Jurkat, Clone E6-1 (cell line): Measurements from ENCODE around the gene UBE2J2.

Experiments used
- DNase-seq: peaks from one replicate; pipeline ENCODE4 v3.0.0-alpha.2; 2011; ENCODE audit warnings: low read depth, low spot score
- H3K4me3 ChIP-seq: 2 replicates; pipeline ENCODE4 v1.5.1; 2011; ENCODE audit warnings: mild to moderate bottlenecking, low read length, control low read depth, moderate library complexity

UBE2J2 gene

DNA sequence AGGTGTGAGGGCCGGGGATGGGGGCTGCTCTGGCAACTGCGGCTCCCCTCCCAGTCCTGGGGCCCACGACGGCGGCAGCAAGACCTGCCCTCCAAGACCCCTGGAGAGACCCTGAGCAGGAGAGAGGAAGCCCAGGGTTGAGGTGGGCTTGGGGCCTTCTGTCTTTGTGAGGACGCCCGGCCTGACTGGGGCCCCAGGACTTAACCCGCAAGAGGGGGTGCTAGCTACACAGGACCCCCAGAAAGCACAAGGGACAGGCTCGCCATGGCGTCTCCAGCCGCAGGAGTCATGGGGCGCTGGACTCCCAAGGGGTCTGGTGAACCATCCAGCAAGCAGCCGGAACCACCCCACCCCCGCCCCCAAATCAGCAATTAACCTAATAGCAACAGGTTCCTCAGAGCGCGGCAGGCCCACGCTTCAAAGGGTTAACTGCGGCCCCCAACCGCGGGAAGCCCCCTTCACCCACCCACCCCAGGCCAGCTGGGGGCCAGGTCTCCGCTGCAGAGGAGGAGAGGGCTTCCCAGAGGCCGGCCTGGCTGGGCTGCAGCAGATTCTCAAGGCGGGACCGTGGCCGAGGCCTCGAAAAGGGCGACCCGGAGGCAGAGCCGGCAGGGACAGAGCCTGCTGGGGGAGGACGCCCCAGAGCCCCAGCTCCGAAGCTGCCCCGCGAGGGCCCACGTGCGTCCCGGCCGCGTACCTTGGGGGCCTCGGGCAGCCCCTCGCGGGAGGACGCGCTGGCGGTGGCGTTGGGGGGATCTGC is 27.7 kb downstream of the UBE2J2 start:
- no peak for DNase-seq
- H3K4me3 ChIP-seq, result no peak overlapping the region

DNA sequence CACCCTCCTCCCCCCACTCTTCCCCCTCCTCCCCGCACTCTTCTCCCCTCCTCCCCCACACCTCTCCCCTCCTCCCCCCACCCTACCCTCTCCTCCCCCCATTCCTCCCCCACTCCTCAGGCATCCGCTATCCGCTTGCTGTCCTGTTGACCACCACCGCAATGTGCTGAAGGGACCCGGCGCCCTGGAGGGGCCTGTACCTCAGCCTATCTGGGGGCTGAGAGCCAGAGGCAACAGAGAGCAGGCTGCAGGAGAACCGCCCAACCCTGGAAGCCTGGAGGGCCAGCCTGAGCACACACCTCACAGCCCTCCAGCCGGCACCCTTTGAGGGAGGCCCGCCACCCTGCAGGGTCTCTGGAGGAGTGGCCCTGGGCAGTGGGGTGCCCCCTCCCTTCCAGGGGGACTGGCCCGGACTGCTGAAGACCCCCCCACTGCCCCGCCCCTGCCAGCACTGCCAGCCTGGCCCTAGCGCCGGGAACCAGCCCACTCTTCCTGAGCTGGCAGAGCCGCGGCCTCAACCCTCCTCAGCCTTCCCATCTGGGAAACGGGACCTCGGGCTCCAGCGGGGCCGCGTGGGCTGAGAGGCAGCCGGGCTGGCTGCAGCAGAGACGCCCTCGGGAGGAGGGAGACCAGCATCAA is 28.4 kb downstream of the UBE2J2 start:
- no peak overlapping the region for H3K4me3 ChIP-seq
- no peak for DNase-seq

DNA sequence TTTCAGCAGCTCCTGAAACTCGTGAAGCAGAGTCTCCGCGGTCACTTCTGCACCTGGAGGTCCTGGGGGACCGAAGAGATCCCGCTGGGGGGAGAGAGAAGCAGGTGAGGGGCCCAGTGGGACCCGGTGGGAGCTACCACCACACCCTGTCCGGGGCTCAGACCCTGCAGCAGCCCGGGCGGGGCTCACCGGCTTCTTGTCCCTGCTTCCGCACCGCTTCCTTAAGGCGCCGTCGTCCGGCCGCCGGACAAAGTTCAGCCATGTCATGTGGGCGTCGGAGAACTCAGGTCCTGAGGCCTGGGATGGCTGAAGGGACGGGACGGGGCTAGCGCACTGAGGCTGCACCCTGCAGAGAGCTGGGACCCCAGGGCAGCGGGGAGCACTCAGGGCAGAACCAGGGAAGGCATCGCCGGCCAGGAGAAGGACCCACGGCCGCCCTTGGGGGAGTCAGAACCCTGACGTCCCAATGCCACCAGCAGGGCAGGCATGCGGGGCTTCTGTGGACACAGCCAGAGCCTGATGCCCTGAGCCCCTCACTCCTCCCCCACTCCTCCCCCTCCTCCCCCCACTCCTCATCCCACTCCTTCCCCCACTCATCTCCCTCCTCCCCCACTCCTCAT is 29.4 kb downstream of the UBE2J2 start:
- no peak overlapping the region for H3K4me3 ChIP-seq
- DNase-seq, result no peak

- DNase-seq, result no peak
- no peak overlapping the region for H3K4me3 ChIP-seq
Measured at GRCh38 chr1:1243807-1244191, 29.9 kb downstream of the UBE2J2 start.

DNA sequence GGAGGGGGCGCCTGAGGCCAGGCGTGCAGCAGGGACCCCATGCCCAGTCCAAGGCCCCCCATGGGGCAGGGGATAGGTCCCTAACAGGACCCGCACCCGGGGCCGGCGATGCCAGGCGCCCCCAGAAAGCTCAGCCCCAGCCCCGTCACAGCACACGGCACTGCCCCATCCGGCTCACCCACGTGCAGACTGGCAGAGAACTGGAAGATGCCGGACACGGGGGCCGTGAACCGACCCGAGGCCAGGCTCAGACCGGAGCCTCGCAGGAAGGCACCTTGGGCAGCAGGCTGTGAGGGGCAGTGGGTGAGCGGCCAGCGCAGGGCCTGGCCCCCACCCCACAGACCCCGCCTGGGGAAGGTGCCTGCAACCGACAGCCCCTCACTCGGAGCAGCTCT is 30.4 kb downstream of the UBE2J2 start:
- no peak for DNase-seq
- no peak overlapping the region for H3K4me3 ChIP-seq

GRCh38 chr1:1242461-1243265 is 31.0 kb downstream of the UBE2J2 start:
- no peak for DNase-seq
- no peak overlapping the region for H3K4me3 ChIP-seq

DNA sequence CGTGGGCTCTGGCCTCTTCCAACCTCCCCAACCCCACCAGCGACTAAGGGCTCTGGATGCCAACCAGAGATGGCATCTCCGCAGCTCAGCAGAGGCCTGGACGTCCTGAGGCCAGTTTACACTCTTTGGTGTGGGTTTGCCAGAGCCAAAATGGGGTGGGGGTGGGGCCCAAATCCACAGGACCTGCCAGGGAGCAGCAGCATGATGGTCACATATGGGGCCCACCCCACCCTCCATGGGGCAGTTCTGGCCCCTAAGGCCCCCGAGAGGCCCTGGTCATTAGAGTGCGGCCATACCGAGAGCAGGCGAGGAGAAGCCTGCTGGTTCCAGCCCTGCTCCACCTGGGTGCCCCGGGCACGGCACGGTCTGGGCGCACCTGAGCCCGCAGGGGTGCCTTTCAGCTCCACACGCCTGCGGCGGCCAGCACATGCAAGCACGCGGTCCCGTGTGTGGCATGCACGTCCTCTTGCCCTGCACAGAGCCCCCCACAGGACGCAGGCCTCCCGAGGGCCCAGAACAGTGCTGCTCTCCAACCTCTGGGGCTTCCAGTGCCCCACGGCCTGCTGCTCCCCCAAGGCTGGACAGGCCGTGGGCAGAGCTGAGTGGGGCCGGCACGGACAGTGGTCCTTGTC is 31.9 kb downstream of the UBE2J2 start:
- no peak for DNase-seq
- H3K4me3 ChIP-seq, result no peak overlapping the region

DNA sequence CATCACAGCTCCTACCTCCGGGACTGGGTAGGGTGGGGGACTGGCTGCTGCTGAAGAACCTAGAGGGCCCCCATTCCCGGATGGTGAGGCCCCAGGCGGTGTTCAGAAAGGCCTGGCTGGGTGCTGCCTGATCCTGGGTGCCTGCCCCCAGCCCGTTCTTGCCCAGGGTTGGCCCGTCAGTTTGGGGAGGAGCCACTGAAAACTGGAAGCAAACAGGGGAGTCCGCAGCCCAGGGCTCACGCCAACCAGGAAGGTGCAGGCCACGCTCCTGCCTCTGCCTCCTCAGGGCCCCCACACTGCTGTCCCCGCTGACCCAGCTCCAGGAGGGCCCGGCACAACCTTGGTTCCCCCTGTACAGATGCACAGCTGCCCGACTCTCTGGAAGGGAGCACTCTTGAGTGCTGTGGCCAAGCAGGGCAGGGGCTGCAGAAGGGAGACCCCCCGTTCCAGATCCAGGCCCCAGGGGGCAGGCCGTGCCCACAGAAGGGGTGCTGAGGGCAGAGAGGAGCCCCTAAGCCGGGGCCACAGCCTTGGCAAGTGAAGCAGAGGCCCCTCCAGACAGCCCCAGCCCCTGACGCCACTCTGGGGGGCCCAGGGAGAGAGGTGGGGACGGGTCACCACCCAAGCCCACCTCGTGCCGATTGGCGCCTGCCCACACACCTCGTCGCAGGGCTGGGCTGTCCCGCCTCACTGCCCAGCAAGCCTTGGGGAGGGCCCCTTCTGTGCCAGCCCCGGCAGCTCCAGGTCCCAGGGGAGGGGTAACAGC is 32.6 kb downstream of the UBE2J2 start:
- no peak for DNase-seq
- H3K4me3 ChIP-seq, result no peak overlapping the region

- no peak overlapping the region for H3K4me3 ChIP-seq
- DNase-seq, result no peak
Measured at GRCh38 chr1:1240348-1240732, 33.3 kb downstream of the UBE2J2 start.

DNA sequence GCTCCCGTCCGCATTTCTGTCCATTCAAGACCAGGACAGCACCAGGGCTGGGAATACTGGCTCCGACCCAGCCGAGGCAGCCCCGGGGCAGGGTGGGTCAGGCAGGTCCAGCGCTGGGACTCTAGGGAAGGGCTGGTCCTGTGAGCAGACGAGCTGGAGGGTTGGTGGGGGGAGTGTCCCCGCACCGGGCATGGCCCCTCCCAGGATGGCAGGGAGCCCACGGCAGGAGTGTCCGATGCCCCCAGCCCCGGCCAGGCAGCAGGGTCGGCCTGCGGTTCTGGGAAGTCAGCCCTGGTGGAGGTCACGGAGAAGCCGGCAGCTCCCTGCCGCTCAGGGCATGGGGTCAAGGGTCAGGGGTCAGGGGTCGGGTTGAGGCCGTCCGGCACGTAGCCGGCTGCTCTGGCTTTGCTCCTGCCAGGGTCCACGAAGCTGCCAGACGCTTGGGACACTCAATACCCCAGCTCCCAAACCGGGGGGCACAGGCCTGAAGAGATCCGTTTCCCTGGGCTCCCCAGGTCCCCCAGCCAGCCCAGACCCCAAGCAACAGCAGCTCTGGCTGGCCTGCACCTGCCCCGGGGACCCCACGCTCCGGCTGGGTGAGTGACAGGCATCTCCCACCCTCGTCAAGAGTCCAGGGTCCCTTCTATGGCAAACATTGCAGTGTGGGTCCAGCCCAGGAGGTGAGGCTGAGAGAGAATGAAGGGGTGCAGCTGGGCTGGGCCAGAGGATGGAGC is 33.9 kb downstream of the UBE2J2 start:
- no peak for DNase-seq
- H3K4me3 ChIP-seq, result no peak overlapping the region

DNA sequence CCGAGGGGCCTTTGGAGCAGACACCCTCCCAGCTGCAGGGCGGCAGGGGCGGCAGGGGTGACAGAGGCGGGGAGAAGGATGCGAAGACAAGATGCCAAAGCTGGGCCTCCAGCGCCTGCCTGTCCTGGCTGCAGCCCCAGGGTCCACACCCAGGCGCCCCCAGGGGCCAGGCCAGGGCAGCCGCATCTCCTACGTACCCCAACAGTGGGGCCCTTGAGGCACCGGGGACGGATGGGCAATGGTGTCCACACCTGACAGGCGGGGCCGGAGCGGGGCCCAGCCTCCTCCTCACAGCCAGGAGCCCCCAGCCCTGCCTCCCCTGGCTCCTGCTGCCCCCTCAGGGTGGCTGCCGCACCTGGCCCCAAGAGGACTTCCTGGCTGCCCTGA is 34.4 kb downstream of the UBE2J2 start:
- no peak for DNase-seq
- no peak overlapping the region for H3K4me3 ChIP-seq

- DNase-seq, result no peak
- H3K4me3 ChIP-seq, result no peak overlapping the region
Measured at GRCh38 chr1:1238702-1239178, 34.9 kb downstream of the UBE2J2 start.

DNA sequence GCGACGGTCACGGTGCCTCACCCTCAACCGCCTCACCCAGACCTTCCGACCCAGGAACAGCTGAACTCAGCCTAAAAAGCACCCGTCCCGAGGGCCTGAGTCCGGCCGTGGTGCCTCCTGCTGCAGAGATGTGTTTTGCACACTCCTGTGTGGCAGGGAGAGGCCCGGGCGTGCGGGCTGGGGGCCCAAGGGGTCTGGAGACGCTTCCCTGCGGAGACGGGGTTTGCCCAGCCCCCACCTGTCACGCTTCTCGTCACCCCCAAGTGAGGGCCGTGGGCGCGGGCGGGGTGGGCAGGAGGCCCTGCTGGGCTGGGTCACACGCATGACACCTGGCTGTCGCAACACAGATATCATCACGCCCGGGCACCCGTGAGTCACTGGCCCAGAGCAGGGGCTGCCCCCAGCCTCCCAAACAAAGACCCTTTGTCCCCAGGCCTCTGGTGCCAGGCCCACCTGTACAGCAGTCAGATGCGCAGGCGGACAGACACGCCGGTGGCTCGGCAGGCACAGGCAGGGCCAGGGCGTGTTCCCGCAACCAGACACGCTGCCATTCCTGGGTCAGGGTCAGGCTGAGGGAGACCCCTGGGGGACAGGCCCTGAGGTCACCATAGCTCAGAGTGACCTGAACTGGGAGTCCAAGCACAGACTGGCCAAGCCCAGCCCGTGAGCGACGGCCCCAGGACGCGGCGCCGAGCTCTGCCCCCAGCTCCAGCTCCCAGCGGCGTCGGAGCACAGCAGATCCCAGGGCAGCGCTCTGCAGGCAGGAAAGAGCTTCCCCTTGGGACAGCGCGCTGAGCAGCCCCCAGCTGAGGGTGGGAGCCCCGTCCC is 35.6 kb downstream of the UBE2J2 start:
- no peak overlapping the region for H3K4me3 ChIP-seq
- no peak for DNase-seq

DNA sequence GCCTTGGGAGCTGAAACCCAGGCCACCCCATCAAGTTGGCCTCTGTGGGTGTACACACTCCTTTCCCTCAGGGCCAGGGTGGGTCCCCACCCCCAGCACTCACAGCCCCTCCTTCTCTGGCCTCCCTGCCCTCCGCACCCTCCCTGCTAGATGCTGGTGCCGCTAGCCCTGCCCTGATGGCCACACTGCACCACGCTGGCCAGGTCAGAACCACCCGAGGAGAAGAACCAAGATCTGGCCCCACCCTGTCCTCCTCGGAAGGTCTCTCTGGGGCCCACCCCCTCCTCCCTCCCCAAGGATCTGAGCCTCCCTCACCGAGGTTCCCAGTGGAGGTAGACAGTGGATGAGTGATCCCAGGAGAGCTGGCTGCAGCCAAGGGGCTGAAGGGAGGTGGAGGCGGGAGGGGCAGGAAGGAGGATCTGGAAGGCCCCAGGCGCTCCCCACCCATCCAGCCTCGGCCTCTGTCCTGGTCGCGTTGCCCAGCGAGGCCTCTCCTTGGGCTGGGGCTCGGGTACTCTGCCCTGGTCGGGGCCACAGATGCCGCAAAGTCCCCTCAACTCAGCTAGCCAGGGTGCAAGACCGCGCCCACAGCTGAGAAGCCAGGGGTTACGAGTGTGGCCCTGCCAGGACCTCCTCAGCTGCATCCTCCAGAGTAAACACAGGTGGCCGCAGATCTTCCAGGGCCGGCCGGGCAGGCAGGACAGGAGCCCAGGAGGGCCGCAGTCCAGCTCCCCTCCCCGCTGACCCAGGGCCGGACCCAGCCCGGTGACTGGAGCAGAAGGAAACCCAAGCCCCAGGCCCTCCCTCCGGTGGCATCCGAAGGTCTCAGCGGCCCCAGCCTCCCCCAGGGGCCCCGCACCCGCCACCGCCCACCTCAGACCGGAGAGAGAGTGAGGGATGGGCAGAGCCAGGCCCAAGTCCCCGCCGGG is 36.4 kb downstream of the UBE2J2 start:
- DNase-seq, result no peak
- no peak overlapping the region for H3K4me3 ChIP-seq

- no peak overlapping the region for H3K4me3 ChIP-seq
- DNase-seq, result no peak
Measured at GRCh38 chr1:1236176-1236763, 37.4 kb downstream of the UBE2J2 start.
